Activated T-helper 2 cell treated with anti-CD3 and anti-CD28 coated beads, Interferon-gamma antibody, Interleukin-2, Interleukin-4, amounts not matched to agents 10 μg/mL and 5 μg/mL and 100 μg/mL, durations not matched to agents 14 hours and 24 hours and 36 hours (primary cell): ENCODE results near the gene HIVEP3. TPM values are rescaled to one million over a fixed set of nuclear protein-coding genes. Genes with fewer than 3 reads are reported as not detected.

Experiments used
- DNase-seq: peaks from one replicate; pipeline ENCODE4 v3.0.0; 2021; ENCODE audit warnings: low spot score
- H3K27ac Mint-ChIP-seq: one replicate; pipeline ENCODE4 v1.8.0; 2021; ENCODE audit warnings: mixed read lengths
- H3K27me3 Mint-ChIP-seq: one replicate; pipeline ENCODE4 v1.8.0; 2021; ENCODE audit warnings: low read depth, mixed read lengths
- H3K36me3 Mint-ChIP-seq: one replicate; pipeline ENCODE4 v1.8.0; 2021; ENCODE audit warnings: low read depth, mixed read lengths
- H3K4me1 Mint-ChIP-seq: one replicate; pipeline ENCODE4 v1.8.0; 2021; ENCODE audit warnings: low read depth, mixed read lengths
- H3K4me3 Mint-ChIP-seq: one replicate; pipeline ENCODE4 v1.8.0; 2021; ENCODE audit warnings: low read depth, mild to moderate bottlenecking, moderate library complexity, mixed read lengths
- H3K9me3 Mint-ChIP-seq: one replicate; pipeline ENCODE4 v1.8.0; 2021; ENCODE audit warnings: mixed read lengths
- intact Hi-C: fragments of 100-400 bp; cut with micrococcal nuclease; formaldehyde crosslinking; loops from one replicate; pipeline ENCODE4 v1.15.1; 2023
- total RNA-seq: library from RNA; stranded (reverse); gene quantifications from 2 replicates; pipeline ENCODE4 v1.2.3, GENCODE V29; 2022

HIVEP3 gene
- total RNA-seq, 1 donor from 2014 or later = 33.7 TPM

DNA sequence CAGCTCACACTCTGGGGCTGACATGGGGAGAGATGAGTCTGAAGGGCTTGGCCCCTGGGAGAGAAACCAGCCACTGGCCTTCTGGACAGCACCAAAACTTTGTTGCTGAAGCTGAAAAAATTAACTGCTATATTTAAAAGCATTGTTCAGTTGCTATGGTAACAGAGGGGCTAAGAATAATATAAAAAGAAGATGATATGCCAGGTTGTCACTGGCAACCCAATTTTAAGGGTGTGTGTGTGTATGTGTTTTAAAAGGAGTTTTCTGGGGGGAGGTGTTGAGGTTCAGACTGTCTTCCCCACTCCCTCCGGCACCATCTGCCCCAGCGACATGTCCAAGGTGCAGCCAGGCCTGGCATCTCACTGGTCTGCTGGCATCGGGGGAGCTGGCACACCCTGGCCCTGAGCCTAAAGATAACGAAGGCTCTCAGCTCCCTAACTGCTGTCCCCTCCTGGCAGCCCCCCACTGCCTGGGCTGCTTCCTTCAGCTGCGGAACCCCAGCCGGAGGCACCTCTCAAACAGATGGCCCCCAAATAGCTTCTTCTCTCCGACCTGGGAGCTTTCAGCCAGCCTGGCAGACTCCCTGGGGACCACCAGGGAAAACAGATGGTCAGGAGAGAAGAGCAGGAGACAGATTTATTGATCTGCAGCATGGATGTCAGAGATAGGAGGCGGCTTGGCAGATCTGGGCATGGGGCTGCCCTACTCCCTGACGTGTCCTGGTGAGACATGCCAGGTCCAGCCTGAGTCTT lies 203.9 kb downstream of the HIVEP3 start:
- intact Hi-C loops = no loop called here
- peaks cover 23% of the 10 kb centered on the region for H3K4me1 Mint-ChIP-seq
- H3K27ac Mint-ChIP-seq = no peak overlapping the region

DNA sequence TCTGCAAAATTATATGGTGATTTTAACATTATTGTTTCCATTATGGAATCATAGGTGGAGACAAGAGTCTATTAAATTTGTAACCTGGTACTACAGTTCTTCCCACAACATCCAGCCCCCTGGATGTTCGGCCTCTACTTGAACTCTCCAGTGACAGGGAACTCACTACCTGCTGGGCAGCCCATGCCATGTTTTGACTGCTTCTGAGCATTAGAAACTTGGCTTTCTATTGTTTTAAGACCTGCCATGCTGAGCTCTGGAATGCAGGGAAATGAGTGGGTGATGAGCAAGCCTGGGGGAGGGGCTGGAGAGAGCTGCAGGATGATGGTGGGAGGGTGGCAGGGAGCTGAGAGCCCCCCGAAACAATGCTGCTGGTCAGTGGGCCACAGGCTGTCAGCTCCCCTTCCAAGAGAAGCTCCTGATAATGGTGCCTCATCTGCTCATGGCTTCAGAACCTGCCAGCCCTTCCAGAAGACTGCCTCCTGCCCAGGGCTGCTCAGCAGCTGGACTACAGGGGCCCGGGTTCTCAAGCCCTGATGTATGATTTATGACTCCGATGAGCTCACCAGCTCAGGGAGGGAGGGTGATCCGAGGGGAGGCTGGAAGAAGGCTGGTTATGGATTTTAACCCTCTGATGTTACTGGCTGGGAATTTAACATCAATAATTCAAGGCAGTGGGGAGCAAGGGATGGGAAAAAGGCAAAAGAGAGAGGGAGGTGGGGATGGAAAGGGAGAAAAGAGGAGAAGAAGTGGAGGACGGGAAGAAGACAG lies 205.0 kb downstream of the HIVEP3 start:
- Mint-ChIP-seq H3K4me1 (peaks cover 17% of the 10 kb centered on the region), H3K9me3 (no peaks in the 10 kb centered on the region), H3K4me3 (no peak overlapping the region), H3K27me3 (no peaks in the 10 kb centered on the region), H3K27ac (no peak overlapping the region), H3K36me3 (no peaks in the 10 kb centered on the region)
- DNase-seq = no peak
- intact Hi-C loops = no loop called here

More for the DNA sequence above, 203.9 kb downstream of the HIVEP3 start:
- H3K36me3 Mint-ChIP-seq = no peaks in the 10 kb centered on the region
- no peak overlapping the region for H3K4me3 Mint-ChIP-seq
- no peak for DNase-seq
- no peaks in the 10 kb centered on the region for H3K27me3 Mint-ChIP-seq
- no peaks in the 10 kb centered on the region for H3K9me3 Mint-ChIP-seq

DNA sequence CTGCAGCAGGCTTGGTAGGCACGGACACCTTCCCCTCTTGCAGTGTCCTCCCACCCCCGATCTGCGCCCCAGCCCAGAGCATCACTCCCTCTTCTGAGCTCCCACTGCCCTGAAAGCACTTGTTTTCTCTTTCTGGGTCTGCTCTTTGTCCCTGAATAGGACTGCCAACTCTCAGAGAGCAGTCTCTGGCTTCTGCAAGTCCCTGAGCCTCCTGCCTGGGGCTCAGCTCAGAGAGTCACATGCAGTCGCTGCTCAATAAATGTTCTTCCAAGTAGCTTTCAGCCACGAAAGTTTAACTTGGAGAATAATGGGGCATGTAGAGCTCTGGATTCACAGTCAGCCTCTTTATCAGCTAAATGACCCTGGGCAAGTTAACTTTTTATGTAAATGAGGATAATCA lies 205.6 kb downstream of the HIVEP3 start:
- H3K27me3 Mint-ChIP-seq = no peaks in the 10 kb centered on the region
- intact Hi-C loops = no loop called here
- H3K4me3 Mint-ChIP-seq = no peak overlapping the region
- H3K27ac Mint-ChIP-seq = no peak overlapping the region
- DNase-seq = no peak
- H3K36me3 Mint-ChIP-seq = no peaks in the 10 kb centered on the region
- peaks cover 16% of the 10 kb centered on the region for H3K4me1 Mint-ChIP-seq
- no peaks in the 10 kb centered on the region for H3K9me3 Mint-ChIP-seq

DNA sequence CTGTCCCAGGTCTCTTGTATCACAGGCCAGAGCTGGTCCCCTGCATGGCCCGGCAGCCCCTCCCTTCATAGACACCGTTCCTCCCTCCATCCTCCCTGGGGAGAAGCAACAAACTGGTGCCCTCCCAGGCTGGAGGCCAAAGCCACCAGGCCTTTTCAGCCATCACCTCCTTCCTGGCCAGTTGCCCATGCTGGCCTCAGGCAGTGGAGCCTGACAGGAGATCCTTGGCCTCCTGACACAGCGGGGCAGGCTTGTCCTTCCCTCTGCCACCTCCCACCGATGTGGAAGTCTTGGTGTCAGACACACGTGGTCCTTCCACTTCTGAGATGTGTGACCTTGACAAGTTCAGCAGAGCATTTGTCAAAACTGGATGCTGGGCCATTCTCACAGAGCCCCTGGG lies 206.0 kb downstream of the HIVEP3 start:
- Mint-ChIP-seq H3K27me3 (no peaks in the 10 kb centered on the region), H3K4me1 (peaks cover 17% of the 10 kb centered on the region), H3K27ac (no peak overlapping the region), H3K9me3 (no peaks in the 10 kb centered on the region), H3K36me3 (no peaks in the 10 kb centered on the region), H3K4me3 (no peak overlapping the region)
- intact Hi-C loops = no loop called here
- DNase-seq = no peak

DNA sequence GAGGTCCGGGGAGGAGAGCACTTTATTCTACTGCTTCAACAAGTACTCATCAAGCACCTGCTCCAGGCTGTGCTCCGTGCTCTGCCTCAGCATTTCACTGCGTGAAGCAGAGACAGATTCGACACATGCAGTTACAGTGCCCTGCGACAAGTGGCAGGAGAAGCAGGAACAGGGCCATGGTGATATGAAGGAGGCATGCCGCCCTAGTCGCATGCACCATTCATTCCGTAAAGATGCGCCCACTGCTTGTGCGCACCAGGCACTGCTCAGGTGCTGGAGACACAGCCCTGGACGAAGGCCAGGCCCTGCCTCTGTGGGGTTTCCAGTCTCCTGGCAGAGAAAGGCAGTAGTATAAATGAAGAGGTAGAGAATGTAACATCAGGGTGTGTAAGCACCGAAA lies 206.6 kb downstream of the HIVEP3 start:
- DNase-seq = no peak
- no peak overlapping the region for H3K27ac Mint-ChIP-seq
- no peaks in the 10 kb centered on the region for H3K9me3 Mint-ChIP-seq
- H3K27me3 Mint-ChIP-seq = no peaks in the 10 kb centered on the region
- peaks cover 15% of the 10 kb centered on the region for H3K4me1 Mint-ChIP-seq
- no peak overlapping the region for H3K4me3 Mint-ChIP-seq
- intact Hi-C loops = no loop called here
- no peaks in the 10 kb centered on the region for H3K36me3 Mint-ChIP-seq

DNA sequence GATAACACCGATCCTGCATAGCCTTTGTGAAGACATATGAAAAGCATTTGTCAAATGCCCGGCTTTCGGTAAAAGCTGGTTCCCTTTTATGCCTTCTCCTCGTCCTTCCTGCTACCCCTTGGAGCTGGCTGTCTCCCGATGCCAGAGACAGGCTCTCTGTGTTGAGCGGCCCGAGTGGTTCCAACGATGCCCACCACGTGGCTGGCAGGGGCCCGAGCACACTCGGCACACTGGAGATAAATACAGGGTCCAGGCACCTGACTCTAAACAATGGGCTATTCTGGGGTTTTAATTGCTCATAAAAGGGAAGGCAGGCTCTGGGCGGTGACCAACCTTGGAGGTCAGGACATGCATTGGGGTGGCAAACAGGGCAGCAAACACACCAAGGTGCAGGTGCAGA lies 207.1 kb downstream of the HIVEP3 start:
- peaks cover 15% of the 10 kb centered on the region for H3K4me1 Mint-ChIP-seq
- no peaks in the 10 kb centered on the region for H3K9me3 Mint-ChIP-seq
- DNase-seq = no peak
- intact Hi-C loops = no loop called here
- H3K27me3 Mint-ChIP-seq = no peaks in the 10 kb centered on the region
- H3K4me3 Mint-ChIP-seq = no peak overlapping the region
- no peak overlapping the region for H3K27ac Mint-ChIP-seq
- H3K36me3 Mint-ChIP-seq = no peaks in the 10 kb centered on the region

DNA sequence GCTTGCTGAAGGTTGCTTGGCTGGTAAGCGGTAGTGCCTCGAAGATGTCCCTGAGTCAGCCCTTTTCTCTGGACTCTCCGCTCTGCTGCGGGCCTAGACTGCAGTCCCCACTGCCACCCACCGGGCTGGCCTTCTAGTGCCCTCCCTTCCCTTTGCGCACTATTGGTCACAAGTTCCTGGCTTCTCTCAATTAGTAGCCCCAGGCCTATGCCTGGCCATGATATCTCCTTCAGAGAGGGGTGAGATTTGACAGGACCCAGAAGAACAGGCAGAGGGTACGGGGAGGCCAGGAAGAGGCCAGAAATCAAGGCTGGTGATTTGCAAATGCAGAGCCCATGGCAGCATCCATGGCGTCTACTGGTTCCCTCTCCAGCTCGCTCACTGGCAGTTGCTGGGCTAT lies 207.7 kb downstream of the HIVEP3 start:
- no peak overlapping the region for H3K27ac Mint-ChIP-seq
- intact Hi-C loops = no loop called here
- no peaks in the 10 kb centered on the region for H3K36me3 Mint-ChIP-seq
- peaks cover 12% of the 10 kb centered on the region for H3K4me1 Mint-ChIP-seq
- H3K27me3 Mint-ChIP-seq = no peaks in the 10 kb centered on the region
- no peak overlapping the region for H3K4me3 Mint-ChIP-seq
- no peak for DNase-seq
- H3K9me3 Mint-ChIP-seq = no peaks in the 10 kb centered on the region

DNA sequence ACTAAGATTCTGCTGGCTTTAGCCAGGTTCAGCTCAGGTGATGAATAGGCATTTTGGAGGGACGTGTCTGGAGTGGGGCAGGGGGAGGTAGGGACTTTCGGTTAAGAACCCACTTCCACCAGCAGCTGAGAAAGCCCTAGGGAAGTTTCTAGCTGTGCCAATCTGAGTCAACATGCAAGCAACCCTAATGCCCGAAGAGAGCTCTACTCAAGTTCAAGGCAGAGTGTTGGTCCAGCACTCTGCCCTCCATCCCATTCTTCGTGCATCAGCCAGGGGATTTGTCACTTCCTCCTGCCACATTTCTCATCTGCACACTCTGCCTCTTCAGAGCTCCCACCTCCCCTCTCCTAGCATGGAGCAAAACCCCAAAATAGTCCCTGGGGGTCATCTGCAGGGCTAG lies 208.8 kb downstream of the HIVEP3 start:
- DNase-seq = no peak
- peaks cover 8% of the 10 kb centered on the region for H3K4me1 Mint-ChIP-seq
- no peaks in the 10 kb centered on the region for H3K27me3 Mint-ChIP-seq
- no peak overlapping the region for H3K27ac Mint-ChIP-seq
- intact Hi-C loops = no loop called here
- no peak overlapping the region for H3K4me3 Mint-ChIP-seq
- no peaks in the 10 kb centered on the region for H3K36me3 Mint-ChIP-seq
- H3K9me3 Mint-ChIP-seq = no peaks in the 10 kb centered on the region

DNA sequence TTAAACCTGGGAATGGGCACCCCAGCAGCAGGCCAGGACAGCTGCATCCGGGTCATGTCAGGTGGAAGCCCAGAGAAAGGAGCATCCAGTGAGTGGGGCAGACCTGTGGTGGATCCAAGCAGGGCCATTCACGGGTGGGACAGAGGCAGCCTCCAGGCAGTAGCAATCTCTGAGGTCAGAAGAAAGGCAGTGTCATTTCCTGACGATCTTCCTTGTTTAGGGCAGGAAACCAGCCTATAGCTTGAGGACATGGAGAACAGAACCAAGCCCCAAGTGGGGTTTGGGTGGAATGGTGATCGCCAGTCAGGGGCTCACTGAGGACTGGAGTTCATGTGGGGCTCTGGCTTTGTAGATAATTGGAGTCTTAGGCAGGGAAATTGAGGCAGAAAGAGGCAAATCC lies 209.4 kb downstream of the HIVEP3 start:
- intact Hi-C loops = no loop called here
- no peak for DNase-seq
- no peak overlapping the region for H3K27ac Mint-ChIP-seq
- H3K9me3 Mint-ChIP-seq = no peaks in the 10 kb centered on the region
- no peak overlapping the region for H3K4me3 Mint-ChIP-seq
- no peaks in the 10 kb centered on the region for H3K36me3 Mint-ChIP-seq
- peaks cover 8% of the 10 kb centered on the region for H3K4me1 Mint-ChIP-seq
- no peaks in the 10 kb centered on the region for H3K27me3 Mint-ChIP-seq

DNA sequence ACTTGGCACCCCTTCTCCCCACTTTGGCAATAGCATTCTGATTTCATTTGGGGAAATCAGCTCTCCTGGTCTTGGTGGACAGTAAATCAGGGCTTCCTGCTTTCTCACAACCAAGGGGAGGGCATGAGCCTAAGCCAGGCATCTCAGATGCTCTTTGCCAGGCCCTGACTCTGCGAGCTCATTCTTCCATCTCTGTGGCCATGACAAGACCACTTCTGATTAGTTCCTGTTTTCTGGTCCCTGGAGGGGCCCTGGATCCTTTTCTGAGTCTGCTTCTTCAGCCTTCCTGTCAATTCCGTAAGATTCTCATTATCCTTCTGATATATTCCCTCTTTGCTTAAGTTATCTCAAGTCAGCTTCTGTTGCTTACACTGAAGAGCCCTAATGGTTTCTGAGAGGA lies 210.4 kb downstream of the HIVEP3 start:
- intact Hi-C loops = no loop called here
- H3K36me3 Mint-ChIP-seq = no peaks in the 10 kb centered on the region
- peaks cover 8% of the 10 kb centered on the region for H3K4me1 Mint-ChIP-seq
- H3K9me3 Mint-ChIP-seq = no peaks in the 10 kb centered on the region
- no peaks in the 10 kb centered on the region for H3K27me3 Mint-ChIP-seq
- H3K4me3 Mint-ChIP-seq = no peak overlapping the region
- H3K27ac Mint-ChIP-seq = no peak overlapping the region
- no peak for DNase-seq

DNA sequence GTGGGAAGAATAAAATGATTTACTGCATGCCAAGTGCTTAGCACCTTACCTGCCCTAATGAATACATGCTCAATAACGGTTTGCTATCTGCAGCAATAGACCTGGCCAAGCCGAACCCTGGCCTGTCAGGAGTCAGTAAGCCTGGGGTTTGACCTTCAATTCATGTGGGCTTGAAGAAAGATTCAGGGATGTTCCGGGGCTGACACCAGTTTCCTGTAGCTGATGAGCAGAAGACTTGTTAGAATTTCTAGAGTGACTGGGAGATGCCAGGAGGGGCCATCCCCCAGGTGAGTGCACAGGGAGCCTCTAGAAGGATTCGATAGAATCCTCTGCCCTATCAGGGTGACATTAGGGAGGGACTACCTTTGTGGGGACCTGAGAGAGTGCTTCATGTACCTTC lies 210.9 kb downstream of the HIVEP3 start:
- Mint-ChIP-seq H3K9me3 (no peaks in the 10 kb centered on the region), H3K36me3 (no peaks in the 10 kb centered on the region), H3K4me1 (peaks cover 8% of the 10 kb centered on the region), H3K4me3 (no peak overlapping the region), H3K27me3 (no peaks in the 10 kb centered on the region), H3K27ac (no peak overlapping the region)
- DNase-seq = no peak
- intact Hi-C loops = no loop called here

DNA sequence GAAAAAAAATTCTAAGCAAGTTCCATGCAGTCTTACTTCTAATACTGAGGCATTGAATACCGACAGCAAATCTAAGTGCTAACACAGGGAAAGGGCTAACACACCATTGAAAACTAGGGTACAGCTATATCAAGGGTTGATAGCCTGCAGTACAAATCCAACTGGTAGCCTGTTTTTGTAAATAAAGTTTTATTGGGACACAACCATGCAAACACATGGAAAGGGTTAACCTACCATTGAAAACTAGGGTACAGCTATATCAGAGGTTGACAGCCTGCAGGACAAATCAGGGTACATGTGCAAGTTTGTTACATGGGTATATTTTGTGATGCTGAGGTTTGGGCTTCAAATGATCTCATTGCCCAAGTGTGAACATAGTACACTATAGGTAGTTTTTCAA lies 212.9 kb downstream of the HIVEP3 start:
- Mint-ChIP-seq H3K9me3 (no peaks in the 10 kb centered on the region), H3K4me1 (peaks cover 8% of the 10 kb centered on the region), H3K4me3 (no peak overlapping the region), H3K27me3 (no peaks in the 10 kb centered on the region), H3K36me3 (no peaks in the 10 kb centered on the region), H3K27ac (no peak overlapping the region)
- intact Hi-C loops = no loop called here
- DNase-seq = no peak

DNA sequence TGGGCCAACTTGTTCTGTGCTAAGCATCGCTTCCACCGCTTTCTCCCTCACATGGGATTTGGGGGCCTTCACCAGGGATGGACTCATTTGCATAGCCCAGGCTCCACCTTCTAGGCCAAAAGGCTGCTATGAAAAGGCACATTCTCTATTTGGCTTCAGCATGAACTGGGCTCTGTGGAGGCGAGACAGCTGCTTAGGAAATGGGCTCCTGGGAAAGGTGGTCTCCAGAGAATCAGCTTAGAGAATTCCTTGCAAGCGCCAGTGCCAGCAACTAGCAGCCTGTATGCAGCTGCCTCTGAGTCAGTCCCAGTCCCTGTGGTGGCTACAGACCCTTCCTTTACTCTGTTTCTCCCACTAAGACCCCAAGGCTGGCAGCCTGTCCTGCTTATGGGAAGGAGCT lies 214.5 kb downstream of the HIVEP3 start:
- Mint-ChIP-seq H3K27me3 (no peaks in the 10 kb centered on the region), H3K9me3 (no peaks in the 10 kb centered on the region), H3K27ac (no peak overlapping the region), H3K36me3 (no peaks in the 10 kb centered on the region), H3K4me3 (no peak overlapping the region), H3K4me1 (peaks cover 15% of the 10 kb centered on the region)
- no peak for DNase-seq
- intact Hi-C loops = no loop called here
